ENCODE results near the gene BOK.

BOK gene

GRCh38 chr2:241539616-241540374 is 18.8 kb upstream of the BOK start:
- DNase-seq = no peak

GRCh38 chr2:241540401-241540770 is 18.2 kb upstream of the BOK start:
- no peak for DNase-seq

- peak in 3 of 4 experiments; percentile 16 to 58 (median 24) for DNase-seq
These were observed 17.6 kb upstream of the BOK start for GRCh38 chr2:241540771-241541561.

GRCh38 chr2:241541564-241542277 is 16.8 kb upstream of the BOK start:
- DNase-seq = no peak

- no peak for DNase-seq
These were observed 16.3 kb upstream of the BOK start for GRCh38 chr2:241542278-241542605.

- DNase-seq = no peak
These were observed 13.4 kb upstream of the BOK start for GRCh38 chr2:241545106-241545505.

GRCh38 chr2:241545523-241546473 is 12.7 kb upstream of the BOK start:
- no peak for DNase-seq

GRCh38 chr2:241546771-241547498 is 11.6 kb upstream of the BOK start:
- no peak for DNase-seq

- DNase-seq = no peak
These were observed 10.6 kb upstream of the BOK start for GRCh38 chr2:241547781-241548450.

GRCh38 chr2:241548451-241548835 is 10.1 kb upstream of the BOK start:
- DNase-seq = no peak

GRCh38 chr2:241550616-241551580 is 7.6 kb upstream of the BOK start:
- no peak for DNase-seq

GRCh38 chr2:241551599-241551997 is 6.9 kb upstream of the BOK start:
- no peak for DNase-seq

GRCh38 chr2:241551998-241552737 is 6.4 kb upstream of the BOK start:
- DNase-seq = no peak

GRCh38 chr2:241553512-241553830 is 5.1 kb upstream of the BOK start:
- DNase-seq = no peak

- no peak for DNase-seq
These were observed 4.6 kb upstream of the BOK start for GRCh38 chr2:241553981-241554380.

- DNase-seq = no peak
These were observed 3.8 kb upstream of the BOK start for GRCh38 chr2:241554610-241555322.

- DNase-seq = no peak
These were observed 2.8 kb upstream of the BOK start for GRCh38 chr2:241555711-241556110.

GRCh38 chr2:241556746-241557145 is 1.8 kb upstream of the BOK start:
- no peak for DNase-seq

Measured in activated naive CD4-positive, alpha-beta T cell (primary cell).